HG03175 (cell line): ENCODE results near the gene PMM2.

ENCODE experiments used
- ATAC-seq: cut with Tn5 transposase; IDR thresholded peaks from one replicate; pipeline ENCODE4 v1.9.1; 2021; ENCODE audit warnings: mild to moderate bottlenecking, moderate library complexity; ENCODE audit not compliant: unreplicated experiment

The PMM2 gene

GRCh38 chr16:8849411-8850011 is 51.9 kb downstream of the PMM2 start:
- no peak for ATAC-seq

- ATAC-seq: no peak
These were observed 52.7 kb downstream of the PMM2 start for GRCh38 chr16:8850279-8850885.

GRCh38 chr16:8851761-8852403 is 54.2 kb downstream of the PMM2 start:
- no peak for ATAC-seq

- no peak for ATAC-seq
These were observed 54.9 kb downstream of the PMM2 start for GRCh38 chr16:8852534-8852933.

GRCh38 chr16:8853150-8853549 is 55.5 kb downstream of the PMM2 start:
- no peak for ATAC-seq

GRCh38 chr16:8853611-8854010 is 56.0 kb downstream of the PMM2 start:
- ATAC-seq: no peak

- ATAC-seq: no peak
These were observed 56.8 kb downstream of the PMM2 start for GRCh38 chr16:8854298-8854948.

GRCh38 chr16:8855051-8855786 is 57.6 kb downstream of the PMM2 start:
- no peak for ATAC-seq

- no peak for ATAC-seq
These were observed 58.3 kb downstream of the PMM2 start for GRCh38 chr16:8855972-8856371.

GRCh38 chr16:8858994-8859912 is 61.6 kb downstream of the PMM2 start:
- ATAC-seq: no peak

- no peak for ATAC-seq
These were observed 62.6 kb downstream of the PMM2 start for GRCh38 chr16:8859913-8860881.

- ATAC-seq: no peak
These were observed 64.1 kb downstream of the PMM2 start for GRCh38 chr16:8861563-8862308.

GRCh38 chr16:8862309-8863130 is 64.9 kb downstream of the PMM2 start:
- ATAC-seq: no peak

- no peak for ATAC-seq
These were observed 66.2 kb downstream of the PMM2 start for GRCh38 chr16:8863594-8864424.

- no peak for ATAC-seq
These were observed 67.0 kb downstream of the PMM2 start for GRCh38 chr16:8864480-8865110.
